ENCODE data around the gene TBL1Y.
"Not testable (repeated sequence)": the region's sequence is repeated elsewhere in the genome, so short reads cannot be mapped to it uniquely, and the experiment has no call there.

TBL1Y gene

GRCh38 chrY:6910372-6911252 lies at the start of gene TBL1Y:
Gene TBL1Y (plus strand): TSS chrY:6910697. CDS start chrY:7025085, 114,388 bp downstream.
- no peak for DNase-seq (ENCODE audit: low read depth in 2 of 3, low spot score in 1 of 3)

- no peak for DNase-seq (ENCODE audit: low read depth in 2 of 3, low spot score in 1 of 3)
Observed at GRCh38 chrY:6894496-6894895, 16.0 kb upstream of the TBL1Y start.

GRCh38 chrY:6895236-6895635 lies 15.3 kb upstream of the TBL1Y start:
- no peak for DNase-seq (ENCODE audit: low read depth in 2 of 3, low spot score in 1 of 3)

- not testable (repeated sequence) for DNase-seq (ENCODE audit: low read depth in 2 of 3, low spot score in 1 of 3)
Observed at GRCh38 chrY:6902116-6902515, 8.4 kb upstream of the TBL1Y start.

- DNase-seq (ENCODE audit: low read depth in 2 of 3, low spot score in 1 of 3): no peak
Observed at GRCh38 chrY:6907591-6907990, 2.9 kb upstream of the TBL1Y start.

GRCh38 chrY:6908021-6908420 lies 2.5 kb upstream of the TBL1Y start:
- not testable (repeated sequence) for DNase-seq (ENCODE audit: low read depth in 2 of 3, low spot score in 1 of 3)

- DNase-seq (ENCODE audit: low read depth in 2 of 3, low spot score in 1 of 3): no peak
Observed at GRCh38 chrY:6909118-6909521, 1.4 kb upstream of the TBL1Y start.

GRCh38 chrY:6909856-6910255 lies 641 bp upstream of the TBL1Y start:
- no peak for DNase-seq (ENCODE audit: low read depth in 2 of 3, low spot score in 1 of 3)

GRCh38 chrY:6911253-6911881 lies 870 bp downstream of the TBL1Y start, which contains the start of gene AMELY:
Gene AMELY (minus strand): TSS chrY:6911752. CDS start chrY:6872608, 39,144 bp downstream.
- DNase-seq (ENCODE audit: low read depth in 2 of 3, low spot score in 1 of 3): no peak

- DNase-seq (ENCODE audit: low read depth in 2 of 3, low spot score in 1 of 3): no peak
Observed at GRCh38 chrY:6913362-6913761, 2.9 kb downstream of the TBL1Y start.

GRCh38 chrY:6921061-6921460 lies 10.6 kb downstream of the TBL1Y start:
- no peak for DNase-seq (ENCODE audit: low read depth in 2 of 3, low spot score in 1 of 3)

- no peak for DNase-seq (ENCODE audit: low read depth in 2 of 3, low spot score in 1 of 3)
Observed at GRCh38 chrY:6928265-6928664, 17.8 kb downstream of the TBL1Y start.

- DNase-seq (ENCODE audit: low read depth in 2 of 3, low spot score in 1 of 3): no peak
Observed at GRCh38 chrY:6929237-6929636, 18.7 kb downstream of the TBL1Y start.

- no peak for DNase-seq (ENCODE audit: low read depth in 2 of 3, low spot score in 1 of 3)
Observed at GRCh38 chrY:6931779-6932396, 21.4 kb downstream of the TBL1Y start.

- no peak for DNase-seq (ENCODE audit: low read depth in 2 of 3, low spot score in 1 of 3)
Observed at GRCh38 chrY:6935497-6935896, 25.0 kb downstream of the TBL1Y start.

GRCh38 chrY:6947695-6948094 lies 37.2 kb downstream of the TBL1Y start:
- DNase-seq (ENCODE audit: low read depth in 2 of 3, low spot score in 1 of 3): no peak

GRCh38 chrY:6948378-6948777 lies 37.9 kb downstream of the TBL1Y start:
- DNase-seq (ENCODE audit: low read depth in 2 of 3, low spot score in 1 of 3): no peak

GRCh38 chrY:6949947-6950346 lies 39.5 kb downstream of the TBL1Y start:
- DNase-seq (ENCODE audit: low read depth in 2 of 3, low spot score in 1 of 3): no peak

GRCh38 chrY:6964732-6965131 lies 54.2 kb downstream of the TBL1Y start:
- DNase-seq (ENCODE audit: low read depth in 2 of 3, low spot score in 1 of 3): no peak

GRCh38 chrY:6966521-6966920 lies 56.0 kb downstream of the TBL1Y start:
- DNase-seq (ENCODE audit: low read depth in 2 of 3, low spot score in 1 of 3): no peak

- DNase-seq (ENCODE audit: low read depth in 2 of 3, low spot score in 1 of 3): no peak
Observed at GRCh38 chrY:6967736-6968135, 57.2 kb downstream of the TBL1Y start.

GRCh38 chrY:6968191-6968590 lies 57.7 kb downstream of the TBL1Y start:
- DNase-seq (ENCODE audit: low read depth in 2 of 3, low spot score in 1 of 3): no peak
